ENCODE measurements around the gene AQP10. TPM values are rescaled to one million over a fixed set of nuclear protein-coding genes. Genes with fewer than 3 reads are reported as not detected.

Gene AQP10
- total RNA-seq, 3 donors from 2014 or later (not counting 1 experiment from before 2014, with no cell fraction given): 0.82 TPM; not detected in 2

DNA sequence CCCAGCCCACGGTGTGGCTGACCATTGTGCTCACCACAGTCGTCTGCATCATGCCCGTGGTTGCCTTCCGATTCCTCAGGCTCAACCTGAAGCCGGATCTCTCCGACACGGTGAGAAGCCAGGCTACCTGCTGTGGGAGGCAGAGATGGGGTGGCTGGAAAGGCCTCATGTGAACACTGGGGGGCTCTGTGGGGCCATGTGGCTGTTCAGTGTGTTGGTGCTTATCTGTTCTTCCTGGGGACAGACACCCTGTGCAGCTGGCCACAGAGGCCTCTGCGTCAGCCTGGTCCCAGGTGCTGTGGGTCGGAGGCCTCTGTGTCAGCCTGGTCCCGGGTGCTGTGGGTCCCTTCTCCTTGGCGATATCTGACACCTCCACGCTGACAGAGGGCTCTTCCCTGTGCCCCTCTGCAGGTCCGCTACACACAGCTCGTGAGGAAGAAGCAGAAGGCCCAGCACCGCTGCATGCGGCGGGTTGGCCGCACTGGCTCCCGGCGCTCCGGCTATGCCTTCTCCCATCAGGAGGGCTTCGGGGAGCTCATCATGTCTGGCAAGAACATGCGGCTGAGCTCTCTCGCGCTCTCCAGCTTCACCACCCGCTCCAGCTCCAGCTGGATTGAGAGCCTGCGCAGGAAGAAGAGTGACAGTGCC lies 27.7 kb downstream of the AQP10 start:
- Histone ChIP-seq H3K27ac (ENCODE audit: low read length) (no peak overlapping the region), H3K36me3 (ENCODE audit: control insufficient read depth, insufficient read depth, low read length) (peaks cover 47% of the 10 kb centered on the region), H3K27me3 (ENCODE audit: control insufficient read depth, insufficient read depth, low read length) (peaks cover 12% of the 10 kb centered on the region), H3K4me3 (ENCODE audit: low read length) (no peak overlapping the region), H3K4me1 (ENCODE audit: control insufficient read depth, insufficient read depth, low read length) (peaks cover 48% of the 10 kb centered on the region), H3K9me3 (ENCODE audit: control insufficient read depth, insufficient read depth, low read length) (no peaks in the 10 kb centered on the region)
- ATAC-seq: no peak
- intact Hi-C loops (cut with micrococcal nuclease): no loop called here
- 95% methylated on average over 27 of the region's 27 CpGs for WGBS (ENCODE audit: insufficient coverage)
- peaks cover 35 to 50% of the 10 kb centered on the region in 2 donors for H3K4me1 Mint-ChIP-seq
- TF ChIP-seq, protein P1, sequence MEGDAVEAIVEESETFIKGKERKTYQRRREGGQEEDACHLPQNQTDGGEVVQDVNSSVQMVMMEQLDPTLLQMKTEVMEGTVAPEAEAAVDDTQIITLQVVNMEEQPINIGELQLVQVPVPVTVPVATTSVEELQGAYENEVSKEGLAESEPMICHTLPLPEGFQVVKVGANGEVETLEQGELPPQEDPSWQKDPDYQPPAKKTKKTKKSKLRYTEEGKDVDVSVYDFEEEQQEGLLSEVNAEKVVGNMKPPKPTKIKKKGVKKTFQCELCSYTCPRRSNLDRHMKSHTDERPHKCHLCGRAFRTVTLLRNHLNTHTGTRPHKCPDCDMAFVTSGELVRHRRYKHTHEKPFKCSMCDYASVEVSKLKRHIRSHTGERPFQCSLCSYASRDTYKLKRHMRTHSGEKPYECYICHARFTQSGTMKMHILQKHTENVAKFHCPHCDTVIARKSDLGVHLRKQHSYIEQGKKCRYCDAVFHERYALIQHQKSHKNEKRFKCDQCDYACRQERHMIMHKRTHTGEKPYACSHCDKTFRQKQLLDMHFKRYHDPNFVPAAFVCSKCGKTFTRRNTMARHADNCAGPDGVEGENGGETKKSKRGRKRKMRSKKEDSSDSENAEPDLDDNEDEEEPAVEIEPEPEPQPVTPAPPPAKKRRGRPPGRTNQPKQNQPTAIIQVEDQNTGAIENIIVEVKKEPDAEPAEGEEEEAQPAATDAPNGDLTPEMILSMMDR (IDR thresholded peaks at IDR 0.05): no peak
- H3K27me3 Mint-ChIP-seq (ENCODE audit: low read depth in 2 of 2): peaks cover 13 to 14% of the 10 kb centered on the region in 2 donors
- DNase-seq: no peak
- no peaks in the 10 kb centered on the region for H3K9me3 Mint-ChIP-seq
- H3K36me3 Mint-ChIP-seq: peaks cover 8% of the 10 kb centered on the region
- no peak overlapping the region for H3K4me3 Mint-ChIP-seq
- H3K27ac Mint-ChIP-seq: no peak overlapping the region

DNA sequence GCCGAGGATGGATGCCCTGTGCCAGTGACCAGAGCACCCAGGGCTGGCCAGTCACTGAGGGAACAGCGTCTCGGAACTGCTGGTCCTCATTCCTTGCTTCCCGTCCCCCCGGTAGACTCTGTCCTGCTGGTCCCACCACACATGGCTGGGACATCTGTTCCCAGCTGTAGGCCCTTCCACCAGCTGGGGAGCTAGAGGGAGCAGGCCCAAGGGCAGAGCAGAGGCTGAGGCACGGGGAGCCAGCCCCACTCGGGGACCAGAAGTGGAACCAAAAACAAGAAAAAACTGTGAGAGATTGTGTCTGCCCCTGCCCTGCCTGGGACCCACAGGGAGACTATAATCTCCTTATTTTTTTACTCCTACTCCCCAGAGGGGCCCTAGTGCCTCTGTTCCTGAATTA lies 28.2 kb downstream of the AQP10 start:
- H3K27ac Mint-ChIP-seq: peak overlapping the region in 1 of 2 donors; percentile 68

DNA sequence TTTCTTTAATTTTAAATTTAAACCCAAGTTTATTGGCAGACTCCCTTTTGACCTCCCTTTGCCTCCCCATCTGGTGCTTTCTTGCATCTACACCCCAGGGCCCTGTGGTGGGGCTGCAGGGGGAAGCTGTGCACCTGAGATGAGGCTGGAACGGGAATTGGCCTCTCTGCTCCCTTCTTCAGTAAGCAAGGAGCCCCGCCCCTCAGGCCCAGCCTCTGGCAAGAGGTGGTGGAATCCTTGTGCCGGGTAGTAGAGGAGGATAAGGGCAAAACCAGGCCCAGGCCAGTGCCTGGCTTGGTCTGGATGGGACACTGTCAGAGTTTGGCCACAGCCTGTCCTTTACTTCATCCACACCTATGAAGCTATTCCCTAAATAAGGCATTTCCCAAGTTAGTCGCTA lies 29.5 kb downstream of the AQP10 start:
- H3K4me3 ChIP-seq (ENCODE audit: low read length): no peak overlapping the region
- intact Hi-C loops (cut with micrococcal nuclease): no loop called here
- peaks cover 8% of the 10 kb centered on the region for H3K36me3 Mint-ChIP-seq
- H3K4me3 Mint-ChIP-seq: no peak overlapping the region
- no peak overlapping the region for H3K27ac ChIP-seq (ENCODE audit: low read length)
- H3K27me3 ChIP-seq (ENCODE audit: control insufficient read depth, insufficient read depth, low read length): peaks cover 12% of the 10 kb centered on the region
- H3K27me3 Mint-ChIP-seq (ENCODE audit: low read depth in 2 of 2): peaks cover 22 to 24% of the 10 kb centered on the region in 2 donors
- H3K4me1 Mint-ChIP-seq: peaks cover 26 to 43% of the 10 kb centered on the region in 2 donors
- no peak for DNase-seq
- peaks cover 29% of the 10 kb centered on the region for H3K36me3 ChIP-seq (ENCODE audit: control insufficient read depth, insufficient read depth, low read length)
- peaks cover 32% of the 10 kb centered on the region for H3K4me1 ChIP-seq (ENCODE audit: control insufficient read depth, insufficient read depth, low read length)
- H3K9me3 ChIP-seq (ENCODE audit: control insufficient read depth, insufficient read depth, low read length): no peaks in the 10 kb centered on the region
- no peak overlapping the region for H3K27ac Mint-ChIP-seq
- no peaks in the 10 kb centered on the region for H3K9me3 Mint-ChIP-seq
- ATAC-seq: no peak
- WGBS (ENCODE audit: insufficient coverage): 93% methylated on average over 4 of the region's 4 CpGs
- TF ChIP-seq, protein P1 (IDR thresholded peaks at IDR 0.05): no peak

More for the DNA sequence above, 28.2 kb downstream of the AQP10 start:
- Histone ChIP-seq H3K4me1 (ENCODE audit: control insufficient read depth, insufficient read depth, low read length) (peaks cover 45% of the 10 kb centered on the region), H3K9me3 (ENCODE audit: control insufficient read depth, insufficient read depth, low read length) (no peaks in the 10 kb centered on the region), H3K4me3 (ENCODE audit: low read length) (no peak overlapping the region), H3K27me3 (ENCODE audit: control insufficient read depth, insufficient read depth, low read length) (peaks cover 12% of the 10 kb centered on the region), H3K27ac (ENCODE audit: low read length) (no peak overlapping the region), H3K36me3 (ENCODE audit: control insufficient read depth, insufficient read depth, low read length) (peaks cover 41% of the 10 kb centered on the region)
- 88% methylated on average over 7 of the region's 7 CpGs for WGBS (ENCODE audit: insufficient coverage)
- Mint-ChIP-seq H3K27me3 (ENCODE audit: low read depth in 2 of 2) (peaks cover 19% of the 10 kb centered on the region in 2 donors), H3K9me3 (no peaks in the 10 kb centered on the region), H3K4me3 (no peak overlapping the region), H3K4me1 (peaks cover 35 to 50% of the 10 kb centered on the region in 2 donors), H3K36me3 (peaks cover 8% of the 10 kb centered on the region)
- intact Hi-C loops (cut with micrococcal nuclease): no loop called here
- TF ChIP-seq, protein P1 (IDR thresholded peaks at IDR 0.05): no peak
- ATAC-seq: no peak
- no peak for DNase-seq
